Measurements from ENCODE around the gene C22orf15.

The C22orf15 gene

DNA sequence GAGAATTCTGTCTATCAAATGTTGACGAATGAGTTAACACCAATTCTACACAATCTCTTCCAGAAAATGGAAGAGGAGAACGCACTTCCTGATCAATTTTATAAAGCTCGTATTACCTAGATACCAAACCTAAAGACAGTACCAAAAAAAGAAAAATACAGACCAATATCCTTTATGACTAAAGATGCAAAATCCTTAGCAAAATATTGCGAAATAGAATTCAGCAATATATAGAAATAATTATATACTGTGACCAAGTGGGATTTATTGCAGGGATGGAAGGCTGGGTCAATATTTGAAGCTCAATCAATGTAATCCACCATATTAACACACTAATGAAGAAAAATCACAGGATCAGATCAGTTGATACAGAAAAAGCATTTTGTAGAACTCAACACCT is 49.6 kb downstream of the C22orf15 start:
- TF ChIP-seq, protein P1, sequence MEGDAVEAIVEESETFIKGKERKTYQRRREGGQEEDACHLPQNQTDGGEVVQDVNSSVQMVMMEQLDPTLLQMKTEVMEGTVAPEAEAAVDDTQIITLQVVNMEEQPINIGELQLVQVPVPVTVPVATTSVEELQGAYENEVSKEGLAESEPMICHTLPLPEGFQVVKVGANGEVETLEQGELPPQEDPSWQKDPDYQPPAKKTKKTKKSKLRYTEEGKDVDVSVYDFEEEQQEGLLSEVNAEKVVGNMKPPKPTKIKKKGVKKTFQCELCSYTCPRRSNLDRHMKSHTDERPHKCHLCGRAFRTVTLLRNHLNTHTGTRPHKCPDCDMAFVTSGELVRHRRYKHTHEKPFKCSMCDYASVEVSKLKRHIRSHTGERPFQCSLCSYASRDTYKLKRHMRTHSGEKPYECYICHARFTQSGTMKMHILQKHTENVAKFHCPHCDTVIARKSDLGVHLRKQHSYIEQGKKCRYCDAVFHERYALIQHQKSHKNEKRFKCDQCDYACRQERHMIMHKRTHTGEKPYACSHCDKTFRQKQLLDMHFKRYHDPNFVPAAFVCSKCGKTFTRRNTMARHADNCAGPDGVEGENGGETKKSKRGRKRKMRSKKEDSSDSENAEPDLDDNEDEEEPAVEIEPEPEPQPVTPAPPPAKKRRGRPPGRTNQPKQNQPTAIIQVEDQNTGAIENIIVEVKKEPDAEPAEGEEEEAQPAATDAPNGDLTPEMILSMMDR (IDR thresholded peaks at IDR 0.05; ENCODE audit: insufficient read depth, low read depth, low read length, missing control alignments), result no peak
- no peak overlapping the region for H3K4me3 ChIP-seq (ENCODE audit: low read depth, low read length)
- DNase-seq (ENCODE audit: low read depth), result no peak
